ENCODE measurements around the gene FXYD6.

FXYD6 gene

DNA sequence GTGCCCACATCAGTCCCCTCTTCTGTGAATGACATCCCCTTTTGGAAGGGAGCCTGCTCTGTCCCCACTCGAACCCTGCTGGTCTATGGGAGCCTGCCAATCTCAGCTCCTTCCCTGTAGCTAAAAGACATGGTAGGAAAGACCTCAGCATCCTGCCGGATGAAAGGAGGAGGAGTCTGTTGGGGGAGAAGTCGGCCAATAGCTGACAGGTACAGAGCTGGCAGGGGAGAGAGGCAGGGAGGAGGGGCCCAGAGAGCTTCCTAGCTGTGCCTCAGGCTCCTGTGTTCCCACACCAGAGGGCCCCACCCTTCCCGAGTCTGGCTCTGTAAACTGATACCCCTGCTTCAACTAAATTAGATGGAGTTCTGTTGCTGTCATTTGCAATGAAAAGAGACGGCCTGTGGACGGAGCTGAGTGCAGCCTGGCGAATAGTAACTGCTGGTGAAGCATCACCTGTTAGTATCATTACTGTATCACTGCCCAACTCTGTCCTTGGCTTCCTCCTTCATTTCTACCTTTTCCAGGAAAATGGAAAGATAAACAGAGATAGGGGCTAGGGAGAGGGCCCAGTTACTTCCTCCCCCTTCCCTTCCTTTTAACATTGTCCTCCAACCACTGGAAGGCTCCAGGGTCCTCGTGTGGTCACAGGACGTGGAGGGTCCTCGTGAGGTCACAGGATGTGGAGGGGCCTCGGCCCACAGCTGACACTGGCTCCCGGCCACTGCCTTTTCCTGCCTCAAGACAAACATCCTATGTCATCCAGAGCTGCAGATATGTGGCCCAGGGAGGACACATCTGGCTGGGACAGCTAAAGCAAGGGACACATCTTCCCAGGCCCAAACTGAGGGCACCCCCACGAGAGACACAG is 15.1 kb downstream of the FXYD6 start:
- H3K4me3 ChIP-seq (ENCODE audit: insufficient read depth, low read length, poor library complexity, severe bottlenecking), result no peak overlapping the region
- no peaks in the 10 kb centered on the region for H3K9me3 ChIP-seq (ENCODE audit: insufficient read depth, low read length)
- TF ChIP-seq EZH2phosphoT487 (conservative IDR thresholded peaks at IDR 0.05; ENCODE audit: low read length), result no peak
- TF ChIP-seq, protein P1, sequence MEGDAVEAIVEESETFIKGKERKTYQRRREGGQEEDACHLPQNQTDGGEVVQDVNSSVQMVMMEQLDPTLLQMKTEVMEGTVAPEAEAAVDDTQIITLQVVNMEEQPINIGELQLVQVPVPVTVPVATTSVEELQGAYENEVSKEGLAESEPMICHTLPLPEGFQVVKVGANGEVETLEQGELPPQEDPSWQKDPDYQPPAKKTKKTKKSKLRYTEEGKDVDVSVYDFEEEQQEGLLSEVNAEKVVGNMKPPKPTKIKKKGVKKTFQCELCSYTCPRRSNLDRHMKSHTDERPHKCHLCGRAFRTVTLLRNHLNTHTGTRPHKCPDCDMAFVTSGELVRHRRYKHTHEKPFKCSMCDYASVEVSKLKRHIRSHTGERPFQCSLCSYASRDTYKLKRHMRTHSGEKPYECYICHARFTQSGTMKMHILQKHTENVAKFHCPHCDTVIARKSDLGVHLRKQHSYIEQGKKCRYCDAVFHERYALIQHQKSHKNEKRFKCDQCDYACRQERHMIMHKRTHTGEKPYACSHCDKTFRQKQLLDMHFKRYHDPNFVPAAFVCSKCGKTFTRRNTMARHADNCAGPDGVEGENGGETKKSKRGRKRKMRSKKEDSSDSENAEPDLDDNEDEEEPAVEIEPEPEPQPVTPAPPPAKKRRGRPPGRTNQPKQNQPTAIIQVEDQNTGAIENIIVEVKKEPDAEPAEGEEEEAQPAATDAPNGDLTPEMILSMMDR (IDR thresholded peaks at IDR 0.05; ENCODE audit: insufficient read depth, low read length, poor library complexity, severe bottlenecking), result no peak
- no peak overlapping the region for H3K27ac ChIP-seq (ENCODE audit: low read depth, low read length)
- no peaks in the 10 kb centered on the region for H4K20me1 ChIP-seq (ENCODE audit: low read depth, low read length)
- H3K9ac ChIP-seq (ENCODE audit: low read length), result no peak overlapping the region
- H2AFZ ChIP-seq (ENCODE audit: low read depth, low read length, severe bottlenecking), result no peak overlapping the region
- H3K4me2 ChIP-seq (ENCODE audit: low read depth, low read length, poor library complexity, severe bottlenecking), result no peak overlapping the region
- no peaks in the 10 kb centered on the region for H3K36me3 ChIP-seq (ENCODE audit: low read length)
- H3K79me2 ChIP-seq (ENCODE audit: insufficient read depth, low read length), result no peaks in the 10 kb centered on the region
- no peaks in the 10 kb centered on the region for H3K27me3 ChIP-seq (ENCODE audit: low read length)
- no peaks in the 10 kb centered on the region for H3F3A ChIP-seq (ENCODE audit: insufficient read depth)
- no peaks in the 10 kb centered on the region for H3K9me2 ChIP-seq (replicated peaks; ENCODE audit: insufficient read depth, low read length)

DNA sequence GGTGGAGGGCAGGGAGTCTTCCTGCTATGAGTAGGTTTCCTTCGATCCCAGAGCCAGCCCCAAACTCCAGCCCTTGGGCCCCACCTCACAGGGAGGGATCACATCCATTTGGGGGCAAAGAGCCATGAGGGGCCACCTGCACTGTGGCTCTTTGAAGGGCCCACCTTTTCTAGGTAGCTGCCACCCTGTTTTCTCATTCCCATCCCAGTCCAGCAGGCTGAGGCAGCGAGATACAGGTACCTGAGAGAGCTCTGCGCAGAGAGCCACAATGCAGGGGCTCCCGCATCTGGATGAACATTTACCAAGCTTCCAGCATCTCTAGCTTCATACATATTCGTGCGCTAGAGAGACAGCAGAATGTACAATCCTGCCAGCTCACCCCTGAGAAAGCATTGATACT is 16.3 kb downstream of the FXYD6 start:
- H3K9ac ChIP-seq (ENCODE audit: low read length), result no peak overlapping the region
- H3K27me3 ChIP-seq (ENCODE audit: low read length), result no peaks in the 10 kb centered on the region
- H3K79me2 ChIP-seq (ENCODE audit: insufficient read depth, low read length), result no peaks in the 10 kb centered on the region
- H4K20me1 ChIP-seq (ENCODE audit: low read depth, low read length), result no peaks in the 10 kb centered on the region
- no peak overlapping the region for H3K4me2 ChIP-seq (ENCODE audit: low read depth, low read length, poor library complexity, severe bottlenecking)
- H2AFZ ChIP-seq (ENCODE audit: low read depth, low read length, severe bottlenecking), result no peak overlapping the region
- no peaks in the 10 kb centered on the region for H3K9me2 ChIP-seq (replicated peaks; ENCODE audit: insufficient read depth, low read length)
- no peaks in the 10 kb centered on the region for H3K36me3 ChIP-seq (ENCODE audit: low read length)
- no peaks in the 10 kb centered on the region for H3F3A ChIP-seq (ENCODE audit: insufficient read depth)
- no peaks in the 10 kb centered on the region for H3K9me3 ChIP-seq (ENCODE audit: insufficient read depth, low read length)
- no peak overlapping the region for H3K4me3 ChIP-seq (ENCODE audit: insufficient read depth, low read length, poor library complexity, severe bottlenecking)
- no peak overlapping the region for H3K27ac ChIP-seq (ENCODE audit: low read depth, low read length)
- TF ChIP-seq EZH2phosphoT487 (conservative IDR thresholded peaks at IDR 0.05; ENCODE audit: low read length), result no peak
- TF ChIP-seq, protein P1 (IDR thresholded peaks at IDR 0.05; ENCODE audit: insufficient read depth, low read length, poor library complexity, severe bottlenecking), result no peak

DNA sequence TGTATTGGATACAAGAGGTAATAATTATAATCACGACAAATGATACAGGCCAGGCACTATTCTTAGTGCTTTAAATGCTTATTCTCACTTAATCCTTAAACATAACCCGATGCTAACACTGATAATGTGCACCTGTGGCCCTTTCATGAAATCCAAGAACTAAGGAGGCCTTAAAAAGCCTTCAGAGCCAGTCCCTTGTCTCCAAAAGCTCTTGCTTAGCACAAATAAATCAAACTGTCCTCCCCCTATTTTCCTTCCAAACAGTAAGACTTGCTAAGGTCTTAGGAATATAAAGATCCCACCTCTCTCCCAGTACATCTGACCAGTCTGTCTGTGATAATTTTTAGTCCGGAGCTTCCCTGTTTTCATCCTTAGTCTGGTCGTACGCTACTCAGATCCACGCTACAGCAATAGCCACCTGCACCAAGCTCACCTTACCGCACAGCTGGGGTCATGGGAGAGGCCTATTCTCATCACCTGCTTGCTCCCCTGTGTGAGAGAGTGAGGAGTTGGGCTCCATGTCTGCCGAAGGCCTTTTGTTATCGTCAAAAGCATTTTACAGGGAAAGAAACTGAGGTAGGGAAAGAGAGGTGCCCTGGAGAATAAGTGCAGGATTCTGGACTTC is 16.9 kb downstream of the FXYD6 start:
- Histone ChIP-seq H3K79me2 (ENCODE audit: insufficient read depth, low read length) (no peaks in the 10 kb centered on the region), H3K27ac (ENCODE audit: low read depth, low read length) (no peak overlapping the region), H3K9me2 (replicated peaks; ENCODE audit: insufficient read depth, low read length) (no peaks in the 10 kb centered on the region), H3K27me3 (ENCODE audit: low read length) (no peaks in the 10 kb centered on the region), H3K36me3 (ENCODE audit: low read length) (no peaks in the 10 kb centered on the region), H3F3A (ENCODE audit: insufficient read depth) (no peaks in the 10 kb centered on the region), H2AFZ (ENCODE audit: low read depth, low read length, severe bottlenecking) (no peak overlapping the region), H3K4me2 (ENCODE audit: low read depth, low read length, poor library complexity, severe bottlenecking) (no peak overlapping the region), H3K9me3 (ENCODE audit: insufficient read depth, low read length) (no peaks in the 10 kb centered on the region), H3K4me3 (ENCODE audit: insufficient read depth, low read length, poor library complexity, severe bottlenecking) (no peak overlapping the region), H3K9ac (ENCODE audit: low read length) (no peak overlapping the region), H4K20me1 (ENCODE audit: low read depth, low read length) (no peaks in the 10 kb centered on the region)
- no peak for TF ChIP-seq EZH2phosphoT487 (conservative IDR thresholded peaks at IDR 0.05; ENCODE audit: low read length)
- TF ChIP-seq, protein P1 (IDR thresholded peaks at IDR 0.05; ENCODE audit: insufficient read depth, low read length, poor library complexity, severe bottlenecking), result no peak

Measured in SU-DHL-6 (cell line).